NB4 (cell line): ENCODE results near the gene NRAP.

Experiments used
- POLR2A ChIP-seq: IDR thresholded peaks from 2 replicates; pipeline ENCODE4 v1.6.1; 2011; ENCODE audit warnings: mild to moderate bottlenecking; ENCODE audit not compliant: insufficient read length; ENCODE audit errors: extremely low read depth
- TF ChIP-seq, protein P1 (sequence below): IDR thresholded peaks from one replicate; pipeline ENCODE4 v1.5.1; 2012; ENCODE audit warnings: low read depth, low read length
- TF ChIP-seq, protein P2 (sequence below): IDR thresholded peaks from 2 replicates; pipeline ENCODE4 v1.6.1; 2011; ENCODE audit warnings: low read depth, low read length

DNA sequence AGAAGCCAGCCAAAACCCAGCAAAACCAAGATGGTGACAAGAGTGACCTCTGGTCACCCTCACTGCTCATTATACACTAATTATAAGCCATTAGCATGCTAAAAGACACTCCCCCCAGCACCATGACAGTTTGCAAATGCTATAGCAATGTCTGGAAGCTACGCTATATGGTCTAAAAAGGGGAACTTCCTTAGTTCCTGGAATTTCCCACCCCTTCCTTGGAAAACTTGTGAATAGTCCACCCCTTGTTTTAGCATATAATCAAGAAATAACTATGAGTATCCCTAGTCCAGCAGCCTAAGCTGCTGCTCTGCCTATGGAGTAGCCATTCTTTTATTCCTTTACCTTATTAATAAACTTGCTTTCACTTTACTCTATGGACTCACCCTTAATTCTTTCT lies 31.9 kb upstream of the NRAP start:
- TF ChIP-seq, protein P1, sequence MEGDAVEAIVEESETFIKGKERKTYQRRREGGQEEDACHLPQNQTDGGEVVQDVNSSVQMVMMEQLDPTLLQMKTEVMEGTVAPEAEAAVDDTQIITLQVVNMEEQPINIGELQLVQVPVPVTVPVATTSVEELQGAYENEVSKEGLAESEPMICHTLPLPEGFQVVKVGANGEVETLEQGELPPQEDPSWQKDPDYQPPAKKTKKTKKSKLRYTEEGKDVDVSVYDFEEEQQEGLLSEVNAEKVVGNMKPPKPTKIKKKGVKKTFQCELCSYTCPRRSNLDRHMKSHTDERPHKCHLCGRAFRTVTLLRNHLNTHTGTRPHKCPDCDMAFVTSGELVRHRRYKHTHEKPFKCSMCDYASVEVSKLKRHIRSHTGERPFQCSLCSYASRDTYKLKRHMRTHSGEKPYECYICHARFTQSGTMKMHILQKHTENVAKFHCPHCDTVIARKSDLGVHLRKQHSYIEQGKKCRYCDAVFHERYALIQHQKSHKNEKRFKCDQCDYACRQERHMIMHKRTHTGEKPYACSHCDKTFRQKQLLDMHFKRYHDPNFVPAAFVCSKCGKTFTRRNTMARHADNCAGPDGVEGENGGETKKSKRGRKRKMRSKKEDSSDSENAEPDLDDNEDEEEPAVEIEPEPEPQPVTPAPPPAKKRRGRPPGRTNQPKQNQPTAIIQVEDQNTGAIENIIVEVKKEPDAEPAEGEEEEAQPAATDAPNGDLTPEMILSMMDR = no peak
- no peak for TF ChIP-seq POLR2A
- TF ChIP-seq, protein P2, sequence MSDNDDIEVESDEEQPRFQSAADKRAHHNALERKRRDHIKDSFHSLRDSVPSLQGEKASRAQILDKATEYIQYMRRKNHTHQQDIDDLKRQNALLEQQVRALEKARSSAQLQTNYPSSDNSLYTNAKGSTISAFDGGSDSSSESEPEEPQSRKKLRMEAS = no peak
